Measurements from ENCODE around the gene TCFL5. TPM values are rescaled to one million over a fixed set of nuclear protein-coding genes. Genes with fewer than 3 reads are reported as not detected.

TCFL5 gene
- total RNA-seq, 6 experiments from 2014 or later, result 19.9 to 25.2 (median 21.1) TPM

- peaks cover under 1% of the 10 kb centered on the region; the same call in 1 of the 2 replicates for H3K27me3 Mint-ChIP-seq (ENCODE audit: insufficient read depth)
- no peak for TF ChIP-seq CTCF (IDR thresholded peaks at IDR 0.05)
- peaks cover 6% of the 10 kb centered on the region; the same call in 1 of the 2 replicates for H3K4me1 Mint-ChIP-seq (ENCODE audit: low read depth)
- H3K27ac Mint-ChIP-seq, result no peak overlapping the region
- H3K9me3 Mint-ChIP-seq, result no peaks in the 10 kb centered on the region
- no peak for DNase-seq
- no peaks in the 10 kb centered on the region for H3K36me3 Mint-ChIP-seq (ENCODE audit: low read depth)
- no peak overlapping the region for H3K4me3 Mint-ChIP-seq
Measured at GRCh38 chr20:62829231-62830230, 32.1 kb downstream of the TCFL5 start.

DNA sequence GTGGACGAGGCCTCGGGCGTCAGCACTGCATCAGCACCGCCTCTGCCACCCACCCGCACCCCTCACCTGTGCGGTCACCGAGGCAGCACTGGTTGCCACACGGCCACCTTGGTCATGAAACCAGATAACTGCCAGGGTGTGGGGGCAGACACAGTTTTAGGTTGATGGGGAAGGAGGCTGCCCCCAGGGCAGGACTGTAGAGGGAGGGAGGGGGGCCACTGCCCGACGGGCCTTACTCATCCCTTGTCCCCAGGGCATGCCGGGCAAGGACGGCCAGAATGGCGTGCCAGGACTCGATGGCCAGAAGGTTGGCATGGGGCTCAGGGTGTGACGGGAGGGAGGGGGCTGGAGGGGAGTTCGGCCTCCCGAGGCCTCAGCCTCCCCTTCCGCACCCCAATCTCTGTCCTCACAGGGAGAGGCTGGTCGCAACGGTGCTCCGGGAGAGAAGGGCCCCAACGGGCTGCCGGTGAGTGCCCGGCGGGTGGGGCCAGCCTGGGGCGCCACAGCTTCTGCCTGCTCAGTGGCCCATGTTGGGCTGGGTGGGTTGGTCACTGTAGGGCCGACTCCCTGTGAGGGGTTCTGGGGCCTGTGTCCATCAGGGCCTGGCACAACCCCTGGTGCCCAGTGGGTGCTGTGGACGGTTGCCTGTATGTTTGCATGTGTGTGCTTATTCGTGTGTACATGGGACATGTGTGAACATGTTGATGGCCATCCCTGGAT, 33.0 kb downstream of the TCFL5 start:
- Mint-ChIP-seq H3K27me3 (ENCODE audit: insufficient read depth) (no peaks in the 10 kb centered on the region; the same call in 1 of the 2 replicates), H3K36me3 (ENCODE audit: low read depth) (no peaks in the 10 kb centered on the region), H3K27ac (no peak overlapping the region), H3K4me1 (ENCODE audit: low read depth) (peaks cover 6% of the 10 kb centered on the region; the same call in 1 of the 2 replicates), H3K4me3 (no peak overlapping the region), H3K9me3 (no peaks in the 10 kb centered on the region)
- TF ChIP-seq CTCF (IDR thresholded peaks at IDR 0.05), result no peak
- no peak for DNase-seq

DNA sequence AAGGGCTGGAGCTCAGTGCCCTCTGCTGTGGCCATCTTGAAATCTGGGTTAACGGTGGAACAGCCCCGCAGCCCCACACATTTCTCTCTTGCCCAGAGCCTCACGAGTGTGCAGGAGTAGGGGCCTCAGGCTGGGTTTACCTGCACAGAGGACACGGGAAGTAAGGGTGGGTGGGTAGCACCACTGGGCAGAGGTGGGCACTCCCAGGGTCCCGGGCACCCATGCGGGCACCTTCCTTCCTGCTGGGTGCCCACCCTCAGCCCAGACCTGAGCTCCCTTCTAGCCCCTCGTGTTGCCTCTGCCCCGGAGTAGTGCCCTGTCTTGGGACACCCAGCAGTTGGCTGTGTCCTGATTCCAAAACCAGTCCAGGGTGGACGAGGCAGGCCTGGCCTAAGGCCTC, 33.6 kb downstream of the TCFL5 start:
- Mint-ChIP-seq H3K27ac (no peak overlapping the region), H3K4me3 (no peak overlapping the region), H3K27me3 (ENCODE audit: insufficient read depth) (no peaks in the 10 kb centered on the region; the same call in 1 of the 2 replicates), H3K4me1 (ENCODE audit: low read depth) (peaks cover 6% of the 10 kb centered on the region; the same call in 1 of the 2 replicates), H3K9me3 (no peaks in the 10 kb centered on the region), H3K36me3 (ENCODE audit: low read depth) (no peaks in the 10 kb centered on the region)
- TF ChIP-seq CTCF (IDR thresholded peaks at IDR 0.05), result no peak
- DNase-seq, result no peak

DNA sequence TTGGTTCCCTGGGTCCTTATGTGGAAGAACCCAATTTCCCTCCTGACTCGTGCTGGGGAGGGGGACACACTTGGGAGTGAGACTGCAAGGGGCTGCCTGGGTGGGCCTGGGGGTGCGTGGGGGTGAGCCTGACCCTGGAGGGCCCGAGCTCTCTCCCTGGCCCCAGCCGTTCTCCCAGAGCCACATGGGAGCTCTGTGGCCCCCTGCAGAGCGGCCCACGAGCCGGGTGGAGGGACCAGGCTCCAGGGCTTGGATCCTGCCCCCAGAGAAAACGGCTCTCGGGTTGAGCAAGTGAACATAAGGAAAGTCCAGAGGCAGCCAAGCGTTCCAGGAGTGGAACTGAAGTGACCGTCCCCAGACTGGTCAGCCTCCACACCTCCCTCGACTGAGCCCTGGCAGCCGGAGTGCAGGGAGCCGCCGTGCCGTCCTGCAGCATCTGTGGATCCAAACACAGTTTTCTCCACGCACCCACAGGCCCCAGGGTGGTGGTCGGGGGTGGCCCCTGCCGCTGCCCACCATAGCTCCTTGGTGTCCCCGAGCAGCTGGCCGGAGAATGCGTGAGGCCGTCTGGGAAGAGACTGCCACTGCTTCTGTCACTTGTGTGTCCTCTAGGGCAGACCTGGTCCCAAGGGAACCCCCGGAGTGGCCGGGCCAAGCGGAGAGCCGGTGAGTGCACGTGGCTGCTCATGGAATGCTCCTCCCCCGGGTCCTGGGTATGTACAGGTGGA, 34.1 kb downstream of the TCFL5 start:
- no peak for DNase-seq
- no peak overlapping the region for H3K27ac Mint-ChIP-seq
- H3K27me3 Mint-ChIP-seq (ENCODE audit: insufficient read depth), result no peaks in the 10 kb centered on the region
- H3K4me3 Mint-ChIP-seq, result no peak overlapping the region
- H3K9me3 Mint-ChIP-seq, result no peaks in the 10 kb centered on the region
- peaks cover 2% of the 10 kb centered on the region; the same call in 1 of the 2 replicates for H3K4me1 Mint-ChIP-seq (ENCODE audit: low read depth)
- no peaks in the 10 kb centered on the region for H3K36me3 Mint-ChIP-seq (ENCODE audit: low read depth)
- TF ChIP-seq CTCF (IDR thresholded peaks at IDR 0.05), result no peak

DNA sequence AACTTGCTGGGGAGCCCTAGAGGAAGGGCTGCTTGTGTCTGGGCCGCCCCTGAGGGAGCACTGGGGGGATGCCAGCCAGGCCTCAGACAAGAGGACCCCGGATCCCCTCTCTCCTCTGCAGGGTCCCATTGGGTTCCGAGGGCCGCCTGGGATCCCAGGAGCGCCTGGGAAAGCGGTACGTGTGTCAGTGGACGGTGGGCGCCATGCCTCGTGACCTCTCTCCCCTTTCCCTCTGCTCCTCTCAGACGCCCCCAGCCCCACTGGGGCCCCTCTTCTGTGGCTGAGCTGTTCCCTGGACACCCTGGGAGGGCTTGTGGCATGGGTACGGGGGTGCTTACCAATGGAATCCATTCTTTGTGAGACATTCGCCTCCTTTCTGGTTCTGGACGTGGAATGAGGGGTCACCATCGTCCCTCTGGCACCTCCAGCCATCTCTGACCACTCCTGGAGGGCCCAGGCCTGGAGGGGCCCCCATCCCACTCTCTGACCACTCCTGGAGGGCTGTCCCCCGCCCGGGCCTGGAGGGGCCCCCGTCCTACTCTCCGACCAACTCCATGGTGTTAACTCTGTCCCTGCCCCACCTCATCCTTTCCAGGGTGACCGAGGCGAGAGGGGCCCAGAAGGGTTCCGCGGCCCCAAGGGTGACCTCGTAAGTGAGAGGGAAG, 34.8 kb downstream of the TCFL5 start:
- no peaks in the 10 kb centered on the region for H3K27me3 Mint-ChIP-seq (ENCODE audit: insufficient read depth)
- no peak overlapping the region for H3K4me3 Mint-ChIP-seq
- H3K27ac Mint-ChIP-seq, result no peak overlapping the region
- DNase-seq, result no peak
- no peaks in the 10 kb centered on the region for H3K4me1 Mint-ChIP-seq (ENCODE audit: low read depth)
- no peaks in the 10 kb centered on the region for H3K9me3 Mint-ChIP-seq
- no peak for TF ChIP-seq CTCF (IDR thresholded peaks at IDR 0.05)
- no peaks in the 10 kb centered on the region for H3K36me3 Mint-ChIP-seq (ENCODE audit: low read depth)

Data from HFFc6 (cell line).